DND-41 (cell line): ENCODE measurements around the gene IFT20.

ENCODE experiments used
- EZH2 ChIP-seq: IDR thresholded peaks from 3 replicates; pipeline ENCODE4 v1.6.1; 2012; ENCODE audit warnings: borderline replicate concordance, low read depth, mild to moderate bottlenecking, moderate library complexity, low read length, inconsistent platforms; ENCODE audit not compliant: severe bottlenecking
- TF ChIP-seq, protein P1 (sequence below): IDR thresholded peaks from 2 replicates; pipeline ENCODE4 v1.5.1; 2012; ENCODE audit warnings: borderline replicate concordance, low read length, moderate library complexity, mild to moderate bottlenecking; ENCODE audit not compliant: poor library complexity, severe bottlenecking; ENCODE audit errors: extremely low read depth

DNA sequence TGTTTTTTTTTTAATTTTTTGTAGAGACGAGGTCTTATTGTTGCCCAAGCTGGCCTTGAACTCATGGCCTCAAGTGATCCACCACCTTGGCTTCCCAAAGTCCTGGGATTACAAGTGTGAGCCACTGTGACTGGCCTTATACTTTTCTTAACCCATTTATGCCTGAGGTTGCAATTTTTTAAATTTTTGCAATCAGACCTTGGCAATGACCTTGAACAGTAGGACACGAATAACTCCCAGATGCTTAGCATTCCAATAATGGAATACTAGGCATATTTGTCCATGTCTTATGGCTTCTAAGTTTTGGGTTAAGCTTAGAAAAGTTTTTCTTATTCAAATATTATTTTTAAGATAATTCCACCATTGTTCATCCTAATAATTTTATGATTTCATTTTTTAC is 44.6 kb downstream of the IFT20 start:
- TF ChIP-seq, protein P1, sequence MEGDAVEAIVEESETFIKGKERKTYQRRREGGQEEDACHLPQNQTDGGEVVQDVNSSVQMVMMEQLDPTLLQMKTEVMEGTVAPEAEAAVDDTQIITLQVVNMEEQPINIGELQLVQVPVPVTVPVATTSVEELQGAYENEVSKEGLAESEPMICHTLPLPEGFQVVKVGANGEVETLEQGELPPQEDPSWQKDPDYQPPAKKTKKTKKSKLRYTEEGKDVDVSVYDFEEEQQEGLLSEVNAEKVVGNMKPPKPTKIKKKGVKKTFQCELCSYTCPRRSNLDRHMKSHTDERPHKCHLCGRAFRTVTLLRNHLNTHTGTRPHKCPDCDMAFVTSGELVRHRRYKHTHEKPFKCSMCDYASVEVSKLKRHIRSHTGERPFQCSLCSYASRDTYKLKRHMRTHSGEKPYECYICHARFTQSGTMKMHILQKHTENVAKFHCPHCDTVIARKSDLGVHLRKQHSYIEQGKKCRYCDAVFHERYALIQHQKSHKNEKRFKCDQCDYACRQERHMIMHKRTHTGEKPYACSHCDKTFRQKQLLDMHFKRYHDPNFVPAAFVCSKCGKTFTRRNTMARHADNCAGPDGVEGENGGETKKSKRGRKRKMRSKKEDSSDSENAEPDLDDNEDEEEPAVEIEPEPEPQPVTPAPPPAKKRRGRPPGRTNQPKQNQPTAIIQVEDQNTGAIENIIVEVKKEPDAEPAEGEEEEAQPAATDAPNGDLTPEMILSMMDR: no peak
- no peak for TF ChIP-seq EZH2
